Dedifferentiated amniotic fluid mesenchymal stem cell (primary cell): ENCODE measurements around the gene GARIN5A.
"Not testable (repeated sequence)": the region's sequence is repeated elsewhere in the genome, so short reads cannot be mapped to it uniquely, and the experiment has no call there.

Source experiments
- DNase-seq: peaks from one replicate; pipeline ENCODE4 v3.0.0-alpha.2; 2016; ENCODE audit errors: extremely low spot score

Gene GARIN5A

DNA sequence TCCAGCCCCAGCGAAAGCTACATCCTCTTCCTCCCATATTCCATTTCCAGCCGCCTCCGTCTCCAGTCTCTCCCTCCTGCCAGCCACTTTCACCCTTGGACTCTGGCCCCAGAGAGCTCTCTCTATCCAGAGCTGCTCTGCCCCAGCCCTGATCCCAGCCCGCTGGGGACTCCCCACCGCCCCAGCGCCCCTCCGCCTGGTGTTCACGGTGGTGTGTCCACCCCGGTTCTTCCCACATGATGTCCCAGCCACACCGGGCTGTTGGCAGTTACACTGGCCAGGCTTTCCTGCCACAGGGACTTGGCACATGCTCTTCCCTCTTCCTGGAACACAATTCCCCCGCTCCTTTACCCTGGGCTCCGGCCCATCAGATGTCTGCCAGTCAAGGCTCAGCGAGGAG lies 11.6 kb downstream of the GARIN5A start:
- no peak for DNase-seq

DNA sequence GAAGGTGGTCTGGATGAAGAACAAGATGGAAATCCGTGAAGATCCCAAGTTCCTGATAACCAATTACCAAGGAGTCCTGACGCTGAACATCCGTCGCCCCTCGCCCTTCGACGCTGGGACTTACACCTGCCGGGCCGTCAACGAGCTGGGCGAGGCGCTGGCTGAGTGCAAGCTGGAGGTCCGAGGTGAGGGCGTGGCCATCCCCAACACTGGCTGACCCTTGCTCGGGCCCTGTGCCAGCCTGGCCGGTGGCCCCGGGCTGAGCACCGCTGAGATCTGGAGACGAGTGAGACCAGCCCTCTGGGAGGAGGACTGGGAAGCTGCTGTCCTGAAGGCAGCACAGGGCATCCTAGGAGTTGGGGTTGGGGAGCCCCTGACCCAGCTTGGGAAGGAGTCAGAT lies 12.3 kb downstream of the GARIN5A start:
- DNase-seq = no peak

GRCh38 chr19:50462970-50463369 lies 13.7 kb downstream of the GARIN5A start:
- no peak for DNase-seq

GRCh38 chr19:50461066-50461875 lies 15.4 kb downstream of the GARIN5A start:
- DNase-seq = peak; percentile 65

- no peak for DNase-seq
These were observed 16.4 kb downstream of the GARIN5A start for GRCh38 chr19:50460161-50460765.

- no peak for DNase-seq
These were observed 17.0 kb downstream of the GARIN5A start for GRCh38 chr19:50459638-50460037.

DNA sequence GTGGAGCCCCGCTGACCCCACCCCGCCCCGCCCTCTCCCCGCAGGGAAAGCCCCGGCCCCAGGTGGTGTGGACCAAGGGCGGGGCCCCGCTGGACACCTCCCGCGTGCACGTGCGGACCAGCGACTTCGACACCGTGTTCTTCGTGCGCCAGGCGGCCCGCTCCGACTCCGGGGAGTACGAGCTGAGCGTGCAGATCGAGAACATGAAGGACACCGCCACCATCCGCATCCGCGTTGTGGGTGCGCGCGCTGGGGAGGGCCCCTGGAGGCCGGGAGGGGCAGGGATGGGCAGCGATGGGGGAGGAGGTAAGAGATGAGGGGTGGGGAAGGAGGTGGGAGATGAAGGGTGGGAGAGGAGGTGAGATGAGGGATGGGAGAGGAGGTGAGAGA lies 17.6 kb downstream of the GARIN5A start:
- no peak for DNase-seq

- DNase-seq = no peak
These were observed 18.1 kb downstream of the GARIN5A start for GRCh38 chr19:50458396-50459066.

- no peak for DNase-seq
These were observed 19.3 kb downstream of the GARIN5A start for GRCh38 chr19:50457300-50457699.

GRCh38 chr19:50455992-50456391 lies 20.7 kb downstream of the GARIN5A start:
- DNase-seq = no peak

DNA sequence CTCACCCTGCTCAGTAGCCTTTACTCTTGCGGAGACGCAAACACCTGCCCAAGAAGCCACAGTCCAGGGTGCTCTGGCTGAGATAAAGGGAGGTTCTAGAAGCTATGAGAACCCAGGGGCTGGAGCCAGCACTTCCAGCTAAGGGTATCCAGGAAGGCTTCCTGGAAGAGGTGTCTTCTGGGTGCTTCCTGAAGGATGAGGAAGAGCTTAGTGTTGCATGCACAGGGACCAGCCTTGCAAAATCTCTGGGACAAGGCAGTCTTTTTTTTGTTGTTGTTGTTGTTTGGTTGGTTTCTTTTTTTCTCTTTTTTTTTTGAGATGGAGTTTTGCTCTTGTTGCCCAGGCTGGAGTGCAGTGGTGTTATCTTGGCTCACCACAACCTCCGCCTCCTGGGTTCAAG lies 23.4 kb downstream of the GARIN5A start:
- no peak for DNase-seq

GRCh38 chr19:50451223-50451534 lies 25.5 kb downstream of the GARIN5A start:
- no peak for DNase-seq

DNA sequence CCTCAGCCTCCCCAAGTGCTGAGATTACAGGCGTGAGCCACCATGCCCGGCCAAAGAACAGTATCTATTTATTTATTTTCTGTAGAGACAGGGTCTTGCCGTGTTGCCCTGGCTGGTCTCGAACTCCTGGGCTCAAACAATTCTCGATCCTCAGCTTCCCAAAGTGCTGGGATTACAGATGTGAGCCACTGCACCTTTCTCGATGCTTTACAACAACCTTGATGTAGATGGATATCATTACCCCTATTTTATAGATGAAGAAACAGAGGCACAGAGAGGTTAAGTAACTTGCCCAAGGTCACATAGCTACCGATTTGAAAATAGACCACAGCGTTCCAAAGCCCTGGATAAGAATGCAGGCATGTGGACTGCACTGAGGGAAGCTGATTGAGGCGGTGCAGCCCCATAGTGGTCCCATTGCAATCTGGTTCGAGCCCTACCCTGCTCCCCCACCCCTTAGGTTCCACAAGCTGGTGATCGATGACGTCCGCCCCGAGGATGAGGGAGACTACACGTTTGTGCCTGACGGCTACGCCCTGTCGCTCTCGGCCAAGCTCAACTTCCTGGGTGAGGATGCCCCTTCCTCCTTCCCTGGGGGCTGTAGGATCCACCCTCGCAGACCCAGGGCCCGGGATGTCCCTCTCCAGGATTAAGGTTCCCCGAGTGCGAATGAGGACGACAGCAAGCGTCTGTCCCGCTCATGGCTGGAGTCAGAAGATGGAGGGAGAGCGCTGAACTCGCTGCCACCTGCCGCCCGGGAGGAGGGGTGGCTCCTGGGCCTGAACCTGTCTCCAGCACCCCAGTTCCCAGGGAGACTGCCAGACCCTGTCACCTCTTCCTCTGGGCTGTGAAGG lies 26.1 kb downstream of the GARIN5A start:
- no peak for DNase-seq

DNA sequence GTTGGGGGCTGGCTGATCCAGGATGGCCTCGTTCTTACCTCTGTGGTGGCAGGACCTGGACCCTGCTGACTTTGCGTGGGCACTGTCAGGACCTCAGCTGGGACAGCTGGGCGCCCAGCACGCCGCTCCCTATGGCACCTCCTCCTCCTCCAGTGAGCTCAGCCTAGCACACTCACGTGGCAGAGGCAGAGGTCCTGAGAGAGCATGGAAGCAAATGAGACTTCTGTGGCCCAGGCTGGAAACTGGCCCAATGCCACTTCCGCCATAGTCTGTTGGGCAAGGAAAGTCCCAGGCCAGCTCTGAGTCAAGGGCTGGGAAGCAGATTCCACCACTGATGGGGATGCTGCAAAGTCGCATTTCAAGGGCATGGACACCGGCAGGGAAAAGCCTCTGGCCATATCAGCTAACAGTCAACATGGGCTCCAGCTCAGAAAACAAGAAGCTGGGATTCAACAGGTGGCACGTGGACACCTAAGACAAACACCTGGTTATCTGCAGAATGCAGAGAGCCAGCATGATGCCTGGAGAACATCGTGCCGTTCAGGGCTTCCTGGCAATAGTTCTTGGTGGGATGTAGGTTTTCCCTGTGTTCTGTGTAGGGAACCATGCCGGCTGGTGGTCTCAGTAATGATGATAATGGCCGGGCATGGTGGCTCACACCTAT lies 27.3 kb downstream of the GARIN5A start:
- no peak for DNase-seq

GRCh38 chr19:50447750-50448149 lies 28.9 kb downstream of the GARIN5A start:
- DNase-seq = no peak

- DNase-seq = no peak
These were observed 29.6 kb downstream of the GARIN5A start for GRCh38 chr19:50447053-50447452.

GRCh38 chr19:50444059-50444458 lies 32.6 kb downstream of the GARIN5A start:
- no peak for DNase-seq

GRCh38 chr19:50439130-50439529 lies 37.5 kb downstream of the GARIN5A start:
- not testable (repeated sequence) for DNase-seq

DNA sequence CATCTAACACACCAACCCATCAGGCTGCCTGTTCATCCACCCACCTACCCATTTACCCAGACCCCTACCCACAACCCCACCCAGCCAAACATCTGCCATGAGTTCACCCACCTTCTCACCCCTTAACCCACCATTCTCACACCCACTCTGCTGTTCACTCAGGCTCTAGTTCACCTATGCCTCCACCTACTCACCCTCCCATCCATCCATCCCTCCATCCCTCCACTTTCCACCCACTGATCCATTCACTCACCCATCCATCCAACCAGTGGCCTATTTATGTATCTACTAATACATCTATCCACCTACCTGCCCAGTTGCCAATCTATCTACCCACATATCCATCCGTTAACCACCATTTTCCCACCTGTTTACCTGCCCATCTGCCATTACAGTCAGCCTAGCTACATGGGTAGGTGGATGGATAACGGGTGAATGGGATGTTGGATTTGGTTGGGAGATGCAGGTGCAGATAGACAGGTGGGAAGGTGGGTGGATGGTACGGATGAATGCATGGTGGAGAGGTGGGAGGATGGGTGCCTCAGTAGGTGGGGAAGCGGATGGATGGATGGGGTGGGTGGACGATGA lies 38.7 kb downstream of the GARIN5A start:
- no peak for DNase-seq

- no peak for DNase-seq
These were observed 41.0 kb downstream of the GARIN5A start for GRCh38 chr19:50435627-50436026.

DNA sequence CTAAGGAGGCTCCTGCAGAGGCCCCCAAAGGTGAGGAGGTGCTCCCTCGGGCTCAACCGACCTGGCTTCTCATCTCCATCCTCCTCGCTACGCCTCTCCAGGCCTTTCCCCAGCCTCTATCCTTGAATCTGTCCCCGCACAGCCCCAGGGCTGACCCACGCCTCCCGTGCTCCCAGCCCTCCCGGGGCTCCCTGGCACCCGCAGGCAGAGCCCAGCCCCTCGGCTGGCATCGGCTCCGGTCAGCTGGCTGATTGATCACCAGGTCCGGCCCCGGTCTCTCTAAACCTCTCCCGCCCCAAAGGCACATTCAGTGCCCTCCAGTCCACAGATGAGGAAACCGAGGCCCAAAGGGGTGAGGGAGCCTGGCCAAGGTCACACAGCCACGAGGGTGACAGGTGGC lies 41.4 kb downstream of the GARIN5A start:
- no peak for DNase-seq
